HEK293 (cell line): Measurements from ENCODE around the gene TTL.
A peak's percentile ranks its signal among the peaks of the same experiment; 100 is the strongest.

Source experiments
- AEBP2 ChIP-seq: fragments of 450-650 bp; formaldehyde crosslinking; IDR thresholded peaks from 2 replicates; pipeline ENCODE4 v1.5.1; 2016; ENCODE audit warnings: missing biosample characterization, missing genetic modification characterization, borderline replicate concordance
- HOXA7 ChIP-seq: sonication (generic); formaldehyde crosslinking; IDR thresholded peaks from 2 replicates; pipeline ENCODE4 v1.8.1; 2022; ENCODE audit warnings: missing genetic modification reagents, borderline replicate concordance
- INSM2 ChIP-seq: fragments of 450-650 bp; formaldehyde crosslinking; IDR thresholded peaks from 2 replicates; pipeline ENCODE4 v1.5.1; 2016; ENCODE audit warnings: missing biosample characterization, missing genetic modification characterization
- KLF10 ChIP-seq: fragments of 450-650 bp; IDR thresholded peaks from 2 replicates; pipeline ENCODE4 v1.5.1; 2018; ENCODE audit warnings: missing biosample characterization, mild to moderate bottlenecking, missing genetic modification characterization
- MEIS1 ChIP-seq: sonication (generic); formaldehyde crosslinking; IDR thresholded peaks from 2 replicates; pipeline ENCODE4 v1.8.1; 2022; ENCODE audit warnings: missing genetic modification reagents, mild to moderate bottlenecking, borderline replicate concordance
- OSR2 ChIP-seq: fragments of 450-650 bp; formaldehyde crosslinking; IDR thresholded peaks from 2 replicates; pipeline ENCODE4 v1.5.1; 2016; ENCODE audit warnings: missing biosample characterization, missing genetic modification characterization
- REPIN1 ChIP-seq: fragments of 450-650 bp; formaldehyde crosslinking; IDR thresholded peaks from 2 replicates; pipeline ENCODE4 v1.5.1; 2017; ENCODE audit warnings: missing biosample characterization, missing genetic modification characterization, low read depth
- SCRT2 ChIP-seq: fragments of 450-650 bp; formaldehyde crosslinking; IDR thresholded peaks from 2 replicates; pipeline ENCODE4 v1.5.1; 2016; ENCODE audit warnings: missing biosample characterization, missing genetic modification characterization
- TCF7L2 ChIP-seq: IDR thresholded peaks from 2 replicates; pipeline ENCODE4 v1.6.1; 2011; ENCODE audit warnings: low read depth, mild to moderate bottlenecking, inconsistent platforms, low read length, moderate library complexity, borderline replicate concordance
- ZEB2 ChIP-seq: fragments of 450-650 bp; formaldehyde crosslinking; IDR thresholded peaks from 2 replicates; pipeline ENCODE4 v1.5.1; 2016; ENCODE audit warnings: missing biosample characterization, missing genetic modification characterization
- ZNF2 ChIP-seq: fragments of 450-650 bp; formaldehyde crosslinking; IDR thresholded peaks from 2 replicates; pipeline ENCODE4 v1.5.1; 2016; ENCODE audit warnings: missing biosample characterization, missing genetic modification characterization
- ZNF214 ChIP-seq: fragments of 450-650 bp; formaldehyde crosslinking; IDR thresholded peaks from 2 replicates; pipeline ENCODE4 v1.5.1; 2017; ENCODE audit warnings: missing biosample characterization, mild to moderate bottlenecking, missing genetic modification characterization, borderline replicate concordance
- ZNF223 ChIP-seq: fragments of 450-650 bp; formaldehyde crosslinking; IDR thresholded peaks from 2 replicates; pipeline ENCODE4 v1.5.1; 2016; ENCODE audit warnings: missing biosample characterization, missing genetic modification characterization
- ZNF23 ChIP-seq: fragments of 450-650 bp; formaldehyde crosslinking; IDR thresholded peaks from 2 replicates; pipeline ENCODE4 v1.5.1; 2016; ENCODE audit warnings: missing biosample characterization, missing genetic modification characterization, borderline replicate concordance
- ZNF24 ChIP-seq: fragments of 450-650 bp; formaldehyde crosslinking; IDR thresholded peaks from 2 replicates; pipeline ENCODE4 v1.5.1; 2016; ENCODE audit warnings: missing biosample characterization, missing genetic modification characterization
- ZNF302 ChIP-seq: fragments of 450-650 bp; formaldehyde crosslinking; IDR thresholded peaks from 2 replicates; pipeline ENCODE4 v1.5.1; 2016; ENCODE audit warnings: missing biosample characterization, missing genetic modification characterization, low read depth
- ZNF324 ChIP-seq: fragments of 450-650 bp; formaldehyde crosslinking; IDR thresholded peaks from 2 replicates; pipeline ENCODE4 v1.5.1; 2016; ENCODE audit warnings: missing biosample characterization, missing genetic modification characterization
- ZNF335 ChIP-seq: fragments of 450-650 bp; formaldehyde crosslinking; conservative IDR thresholded peaks from 2 replicates; pipeline ENCODE4 v1.5.1; 2016; ENCODE audit warnings: missing biosample characterization, missing genetic modification characterization
- ZNF404 ChIP-seq: fragments of 450-650 bp; formaldehyde crosslinking; IDR thresholded peaks from 2 replicates; pipeline ENCODE4 v1.5.1; 2017; ENCODE audit warnings: missing biosample characterization, missing genetic modification characterization
- ZNF433 ChIP-seq: fragments of 450-650 bp; formaldehyde crosslinking; IDR thresholded peaks from 2 replicates; pipeline ENCODE4 v1.5.1; 2016; ENCODE audit warnings: missing biosample characterization, missing genetic modification characterization, low read depth
- ZNF518A ChIP-seq: fragments of 450-650 bp; formaldehyde crosslinking; conservative IDR thresholded peaks from 2 replicates; pipeline ENCODE4 v1.5.1; 2016; ENCODE audit warnings: low read depth, missing biosample characterization, missing genetic modification characterization
- ZNF529 ChIP-seq: fragments of 450-650 bp; formaldehyde crosslinking; IDR thresholded peaks from 2 replicates; pipeline ENCODE4 v1.5.1; 2017; ENCODE audit warnings: missing genetic modification characterization, missing biosample characterization; ENCODE audit not compliant: insufficient replicate concordance
- ZNF549 ChIP-seq: fragments of 450-650 bp; IDR thresholded peaks from 2 replicates; pipeline ENCODE4 v1.5.1; 2018; ENCODE audit warnings: missing biosample characterization, missing genetic modification characterization, mild to moderate bottlenecking, inconsistent platforms, moderate library complexity
- ZNF558 ChIP-seq: fragments of 450-650 bp; formaldehyde crosslinking; IDR thresholded peaks from 2 replicates; pipeline ENCODE4 v1.5.1; 2016; ENCODE audit warnings: missing biosample characterization, missing genetic modification characterization
- ZNF560 ChIP-seq: fragments of 450-650 bp; formaldehyde crosslinking; IDR thresholded peaks from 2 replicates; pipeline ENCODE4 v1.5.1; 2017; ENCODE audit warnings: missing biosample characterization, missing genetic modification characterization, borderline replicate concordance
- ZNF571 ChIP-seq: fragments of 450-650 bp; formaldehyde crosslinking; IDR thresholded peaks from 2 replicates; pipeline ENCODE4 v1.5.0; 2017; ENCODE audit warnings: missing biosample characterization, missing genetic modification characterization
- ZNF585B ChIP-seq: fragments of 450-650 bp; formaldehyde crosslinking; IDR thresholded peaks from 2 replicates; pipeline ENCODE4 v1.5.1; 2016; ENCODE audit warnings: missing biosample characterization, missing genetic modification characterization
- ZNF704 ChIP-seq: fragments of 450-650 bp; formaldehyde crosslinking; IDR thresholded peaks from 2 replicates; pipeline ENCODE4 v1.5.1; 2016; ENCODE audit warnings: missing biosample characterization, missing genetic modification characterization
- ZSCAN4 ChIP-seq: fragments of 450-650 bp; formaldehyde crosslinking; IDR thresholded peaks from 2 replicates; pipeline ENCODE4 v1.5.1; 2017; ENCODE audit warnings: missing biosample characterization, missing genetic modification characterization

TTL gene

GRCh38 chr2:112584134-112584890 lies 102.4 kb downstream of the TTL start, which contains the start of gene CHCHD5 (continued):
- TF ChIP-seq ZNF23 (tag by site-specific recombination) (no peak), MEIS1 (no peak), ZNF223 (tag by site-specific recombination) (no peak), ZNF404 (tag by site-specific recombination) (no peak), ZNF214 (tag by site-specific recombination) (no peak), ZNF585B (tag by site-specific recombination) (no peak), SCRT2 (tag by site-specific recombination) (peak; percentile 22; the same call in 1 of the 2 replicates), ZNF571 (tag by site-specific recombination) (no peak), ZNF560 (tag by site-specific recombination) (no peak), ZNF529 (no peak), REPIN1 (tag by site-specific recombination) (no peak; the same call in 1 of the 2 replicates), INSM2 (0 out of 2 replicates have a peak, but pooled peaks have one; percentile 20), ZNF558 (tag by site-specific recombination) (0 out of 2 replicates have a peak, but pooled peaks have one; percentile 25), ZNF302 (tag by site-specific recombination) (no peak), ZNF2 (no peak), OSR2 (tag by site-specific recombination) (peak; percentile 52), ZNF335 (tag by site-specific recombination) (peak; percentile 88), ZNF324 (tag by site-specific recombination) (no peak), HOXA7 (no peak), ZNF549 (tag by site-specific recombination) (no peak), ZSCAN4 (tag by site-specific recombination) (no peak), AEBP2 (tag by site-specific recombination) (no peak), ZEB2 (peak; percentile 73; the same call in 1 of the 2 replicates), ZNF433 (tag by site-specific recombination) (no peak), ZNF704 (tag by site-specific recombination) (no peak), KLF10 (tag by site-specific recombination) (no peak; the same call in 1 of the 2 replicates), ZNF518A (tag by site-specific recombination) (peak; percentile 99), ZNF24 (tag by site-specific recombination) (no peak), TCF7L2 (0 out of 2 replicates have a peak, but pooled peaks have one; percentile 23)
